HG02938 (cell line): Measurements from ENCODE around the gene CYP2D6.
"Not testable (repeated sequence)": the region's sequence is repeated elsewhere in the genome, so short reads cannot be mapped to it uniquely, and the experiment has no call there.

Experiments used
- ATAC-seq: cut with Tn5 transposase; IDR thresholded peaks from one replicate; pipeline ENCODE4 v1.9.1; 2021; ENCODE audit warnings: mild to moderate bottlenecking, moderate library complexity; ENCODE audit not compliant: unreplicated experiment

CYP2D6 gene

GRCh38 chr22:42158456-42159132, 28.0 kb upstream of the CYP2D6 start:
- no peak for ATAC-seq

GRCh38 chr22:42156598-42156997, 26.0 kb upstream of the CYP2D6 start:
- ATAC-seq = no peak

GRCh38 chr22:42156121-42156520, 25.5 kb upstream of the CYP2D6 start:
- no peak for ATAC-seq

GRCh38 chr22:42155053-42155543, 24.5 kb upstream of the CYP2D6 start:
- no peak for ATAC-seq

GRCh38 chr22:42154293-42155052, 23.9 kb upstream of the CYP2D6 start:
- no peak for ATAC-seq

GRCh38 chr22:42152661-42153270, 22.2 kb upstream of the CYP2D6 start:
- ATAC-seq = no peak

- ATAC-seq = no peak
Observed at GRCh38 chr22:42151924-42152635, 21.5 kb upstream of the CYP2D6 start.

GRCh38 chr22:42150727-42151590, 20.3 kb upstream of the CYP2D6 start:
- no peak for ATAC-seq

GRCh38 chr22:42149798-42150197, 19.2 kb upstream of the CYP2D6 start:
- ATAC-seq = not testable (repeated sequence)

- no peak for ATAC-seq
Observed at GRCh38 chr22:42145175-42145574, 14.6 kb upstream of the CYP2D6 start.

GRCh38 chr22:42143859-42144822, 13.5 kb upstream of the CYP2D6 start:
- ATAC-seq = not testable (repeated sequence)

GRCh38 chr22:42142771-42143461, 12.3 kb upstream of the CYP2D6 start:
- no peak for ATAC-seq

GRCh38 chr22:42141307-42142057, 10.9 kb upstream of the CYP2D6 start:
- not testable (repeated sequence) for ATAC-seq

GRCh38 chr22:42140153-42140552, 9.5 kb upstream of the CYP2D6 start:
- not testable (repeated sequence) for ATAC-seq

GRCh38 chr22:42139508-42139907, 8.9 kb upstream of the CYP2D6 start:
- not testable (repeated sequence) for ATAC-seq

GRCh38 chr22:42138972-42139371, 8.4 kb upstream of the CYP2D6 start:
- no peak for ATAC-seq

GRCh38 chr22:42138122-42138770, 7.6 kb upstream of the CYP2D6 start:
- ATAC-seq = no peak
